GM21367 (cell line): ENCODE results near the gene DNAJC15.

ENCODE experiments used
- ATAC-seq: cut with Tn5 transposase; IDR thresholded peaks from one replicate; pipeline ENCODE4 v1.9.1; 2021; ENCODE audit not compliant: unreplicated experiment

DNAJC15 gene

DNA sequence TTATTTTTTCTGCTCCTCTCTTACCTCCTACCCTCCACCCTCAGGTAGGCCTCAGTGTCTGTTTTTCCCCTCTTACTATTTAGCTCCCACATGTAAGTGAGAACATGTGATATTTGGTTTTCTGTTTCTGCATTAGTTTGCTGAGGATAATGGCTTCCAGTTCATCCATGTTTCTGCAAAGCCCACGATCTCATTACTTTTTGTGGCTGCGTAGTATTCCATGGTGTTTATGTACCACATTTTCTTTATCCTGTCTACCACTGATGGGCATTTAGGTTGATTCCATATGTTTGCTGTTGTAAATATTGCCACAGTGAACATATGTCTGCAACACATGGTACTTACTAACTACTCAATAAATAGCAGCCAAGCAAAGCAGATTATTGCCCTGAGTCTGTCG lies 56.8 kb downstream of the DNAJC15 start:
- ATAC-seq = no peak

DNA sequence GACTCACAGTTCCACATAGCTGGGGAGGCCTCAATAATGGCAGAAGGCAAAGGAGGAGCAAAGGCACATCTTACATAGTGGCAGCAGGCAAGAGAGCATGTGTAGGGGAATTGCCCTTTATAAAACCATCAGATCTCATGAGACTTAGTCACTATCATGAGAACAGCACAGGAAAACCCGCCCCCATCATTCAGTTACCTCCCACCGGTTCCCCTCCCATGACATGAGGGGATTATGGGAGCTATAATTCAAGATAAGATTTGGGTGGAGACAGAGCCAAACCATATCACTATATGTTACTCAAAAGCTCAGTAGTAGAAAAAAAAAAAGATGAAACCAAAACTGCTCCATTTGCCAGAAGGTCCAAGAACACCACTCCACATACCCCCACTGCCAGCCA lies 58.5 kb downstream of the DNAJC15 start:
- no peak for ATAC-seq

DNA sequence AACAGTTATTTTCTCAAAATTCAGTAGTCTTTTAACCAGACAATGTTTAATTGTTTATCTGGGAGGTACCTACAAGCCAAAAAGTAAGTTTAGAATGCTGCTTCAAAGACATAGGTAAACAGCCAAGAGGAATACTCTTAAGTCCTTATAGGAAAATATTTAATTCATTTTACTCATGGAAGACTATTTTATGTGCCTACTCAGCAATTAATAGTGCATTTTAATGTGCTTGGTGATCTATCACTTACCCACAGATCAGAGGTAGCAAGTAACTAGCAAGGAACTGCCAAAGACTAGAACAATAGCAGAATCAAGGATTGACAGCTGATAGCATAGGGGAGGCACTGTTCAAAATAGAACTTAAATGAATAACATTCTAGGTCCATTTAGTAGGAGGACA lies 60.4 kb downstream of the DNAJC15 start:
- no peak for ATAC-seq

DNA sequence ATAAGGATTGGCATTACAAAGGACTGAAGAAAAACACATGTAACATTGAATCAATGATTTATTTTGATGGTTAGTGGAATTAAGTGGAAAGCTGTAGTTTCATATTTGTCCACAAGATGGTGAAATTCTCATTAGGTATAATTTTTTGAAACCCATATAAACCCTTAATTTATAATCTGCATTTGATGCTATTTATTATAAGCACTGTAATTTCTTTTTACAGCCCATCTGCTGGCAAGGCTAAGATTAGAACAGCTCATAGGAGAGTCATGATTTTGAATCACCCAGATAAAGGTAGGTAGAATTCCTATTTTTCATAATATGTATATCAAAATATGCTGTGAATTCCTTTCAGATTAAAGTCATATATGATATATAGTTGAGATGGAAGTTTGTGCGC lies 62.2 kb downstream of the DNAJC15 start:
- no peak for ATAC-seq

DNA sequence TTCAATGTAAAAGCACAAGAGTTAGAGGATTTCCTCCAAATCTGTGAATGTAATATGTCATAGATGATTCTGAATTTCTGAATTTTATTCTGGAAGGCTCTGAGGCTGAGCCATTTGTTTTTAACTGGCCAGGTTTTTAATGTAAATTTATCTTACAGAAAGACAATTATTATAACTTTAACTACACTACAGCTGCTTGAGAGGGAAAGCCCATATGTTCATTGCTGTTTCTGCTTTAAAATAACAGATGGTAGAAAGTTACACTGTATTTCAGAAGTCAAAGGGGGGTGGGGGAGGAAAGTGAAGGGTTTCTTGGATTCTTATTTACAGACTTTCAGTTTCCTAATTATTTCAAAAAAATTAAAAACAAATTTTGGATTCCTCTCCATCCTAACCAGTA lies 62.8 kb downstream of the DNAJC15 start:
- no peak for ATAC-seq

DNA sequence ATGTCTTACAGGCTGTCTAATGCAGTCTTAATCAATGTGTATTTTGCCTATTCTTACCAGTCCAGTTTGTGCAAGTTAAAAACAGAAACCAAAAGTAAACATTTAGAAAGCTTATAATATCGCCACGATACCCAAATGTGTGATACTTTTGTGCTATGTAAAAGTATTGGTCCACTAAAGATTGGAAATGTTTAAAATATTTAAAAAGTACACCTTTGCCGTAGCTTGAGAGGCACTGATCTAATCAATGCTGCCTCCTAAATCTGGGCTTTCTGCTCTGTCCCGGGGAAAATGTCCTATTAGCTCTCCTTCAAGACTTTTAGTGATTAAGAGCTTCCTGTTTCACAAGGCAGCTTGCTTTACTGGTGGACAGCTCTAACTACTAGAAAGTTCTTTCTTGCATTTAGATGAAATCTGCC lies 64.7 kb downstream of the DNAJC15 start:
- no peak for ATAC-seq

DNA sequence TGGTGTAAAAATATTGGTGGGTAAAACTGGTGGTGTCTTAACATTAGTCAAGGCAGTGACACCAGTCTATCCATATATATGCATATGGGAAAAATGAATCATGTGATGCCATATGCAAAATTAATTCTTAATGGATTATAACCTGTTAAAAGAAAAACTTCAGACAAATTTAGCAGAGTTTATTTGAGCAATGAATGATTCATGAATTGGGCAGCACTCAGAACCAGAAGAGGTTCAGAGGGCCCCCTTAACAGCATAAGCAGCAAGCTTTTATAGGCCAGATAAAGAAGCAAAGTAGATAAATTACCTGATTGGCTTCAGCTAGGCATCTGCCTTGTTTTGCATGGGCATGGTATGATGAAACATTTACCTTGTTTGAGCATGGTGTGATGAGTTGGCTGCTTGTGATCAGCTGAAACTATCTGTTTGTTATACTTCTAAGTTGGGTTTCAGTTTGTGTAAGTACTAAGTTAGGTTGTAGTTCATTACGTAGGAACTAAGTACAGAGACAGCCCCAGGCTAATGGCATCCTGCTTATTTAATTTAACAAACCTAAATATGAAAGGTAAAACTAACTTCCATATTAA lies 66.6 kb downstream of the DNAJC15 start:
- no peak for ATAC-seq

DNA sequence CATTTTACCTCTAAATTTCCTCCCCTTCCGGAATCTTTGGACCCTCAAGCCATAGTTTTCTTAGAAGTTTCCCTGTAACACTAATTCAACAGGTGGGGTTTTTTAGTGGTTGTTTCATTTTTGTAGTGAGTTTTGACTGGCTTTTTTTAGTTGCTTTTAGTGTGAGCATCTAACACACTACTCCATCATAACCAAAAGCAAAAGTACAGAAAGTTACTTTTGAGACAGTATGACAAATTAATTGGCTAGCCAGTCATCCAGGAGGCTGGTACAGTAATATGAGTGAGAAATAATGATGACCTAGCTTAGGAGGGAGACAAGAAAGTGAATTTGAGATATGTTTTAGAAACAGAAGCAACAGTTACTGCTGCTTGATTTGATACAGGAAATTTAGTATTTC lies 71.5 kb downstream of the DNAJC15 start:
- no peak for ATAC-seq

DNA sequence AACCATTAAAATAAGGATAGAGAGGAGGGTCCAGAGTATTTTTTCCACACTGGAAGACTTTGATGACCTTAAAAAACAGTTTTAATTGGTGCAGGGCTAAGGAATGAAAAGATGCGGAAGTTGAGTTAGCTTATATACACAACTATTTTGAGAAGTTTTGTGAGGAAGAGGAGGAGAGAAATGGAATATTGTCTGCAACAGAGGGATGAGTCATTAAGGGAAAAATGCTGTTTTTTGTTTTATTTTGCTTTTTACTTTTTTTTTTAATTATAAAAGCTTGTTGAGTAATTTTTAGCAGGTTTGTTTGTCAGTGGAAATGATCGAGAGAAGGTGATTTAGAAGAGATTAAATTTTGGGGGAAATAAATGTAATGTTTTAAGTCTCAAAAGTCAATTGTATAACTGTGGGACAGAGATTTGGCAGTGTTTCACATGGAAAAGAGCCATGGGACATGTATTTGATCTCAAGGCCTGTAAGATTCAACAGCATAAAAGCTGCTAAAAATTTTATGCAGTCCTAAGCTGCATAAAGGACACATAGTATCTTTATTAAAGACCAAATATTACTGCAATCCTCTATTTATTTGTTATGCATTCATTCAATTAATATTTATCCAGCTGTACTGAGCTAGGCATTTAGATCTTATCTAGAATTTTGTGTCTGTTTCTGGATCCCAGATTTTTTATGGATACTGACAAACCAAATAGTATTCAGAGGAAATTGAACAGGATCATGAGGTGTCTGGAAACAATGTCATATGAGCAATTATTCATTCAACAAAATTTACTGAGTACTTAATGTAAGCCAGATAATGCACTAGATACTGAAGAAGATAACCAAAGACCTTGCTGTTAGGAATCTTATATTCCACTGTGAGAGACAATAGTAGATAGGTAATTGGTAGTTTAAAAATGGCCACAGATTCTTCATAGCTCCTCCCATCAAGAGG lies 72.7 kb downstream of the DNAJC15 start:
- no peak for ATAC-seq

DNA sequence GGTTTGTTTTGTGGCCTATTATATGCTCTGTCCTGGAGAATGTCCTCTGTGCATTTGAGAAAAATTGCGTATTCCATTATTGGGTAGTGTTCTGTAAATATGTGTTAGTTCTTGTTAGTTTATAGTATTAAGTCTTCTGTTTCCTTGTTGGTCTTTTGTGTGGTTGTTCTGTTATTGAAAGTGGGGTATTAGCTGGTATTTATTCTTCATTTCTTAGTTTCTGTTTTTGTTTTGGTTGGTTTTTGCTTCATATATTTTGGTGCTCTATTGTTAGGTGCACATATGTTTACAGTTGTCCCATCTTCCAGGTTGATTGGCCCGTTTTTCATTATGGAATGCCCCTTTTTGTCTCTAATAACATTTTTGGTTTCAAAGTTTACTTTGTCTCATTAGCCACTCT lies 77.3 kb downstream of the DNAJC15 start:
- no peak for ATAC-seq

DNA sequence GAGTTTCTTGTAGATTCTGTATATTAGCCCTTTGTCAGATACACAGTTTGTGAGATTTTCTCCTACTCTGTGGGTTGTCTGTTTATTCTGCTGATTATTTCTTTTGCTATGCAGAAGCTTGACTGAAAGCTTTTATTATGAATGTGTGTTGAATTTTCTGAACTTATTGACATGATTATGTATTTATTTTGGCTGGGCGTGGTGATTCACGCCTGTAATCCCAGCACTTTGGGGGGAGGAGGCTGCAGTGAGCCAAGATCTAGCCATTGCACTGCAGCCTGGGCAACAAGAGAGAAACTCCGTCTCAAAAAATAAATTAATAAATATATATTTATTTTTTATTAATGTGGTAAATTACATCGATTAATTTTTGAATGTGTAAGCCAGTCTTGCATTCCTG lies 78.9 kb downstream of the DNAJC15 start:
- no peak for ATAC-seq

DNA sequence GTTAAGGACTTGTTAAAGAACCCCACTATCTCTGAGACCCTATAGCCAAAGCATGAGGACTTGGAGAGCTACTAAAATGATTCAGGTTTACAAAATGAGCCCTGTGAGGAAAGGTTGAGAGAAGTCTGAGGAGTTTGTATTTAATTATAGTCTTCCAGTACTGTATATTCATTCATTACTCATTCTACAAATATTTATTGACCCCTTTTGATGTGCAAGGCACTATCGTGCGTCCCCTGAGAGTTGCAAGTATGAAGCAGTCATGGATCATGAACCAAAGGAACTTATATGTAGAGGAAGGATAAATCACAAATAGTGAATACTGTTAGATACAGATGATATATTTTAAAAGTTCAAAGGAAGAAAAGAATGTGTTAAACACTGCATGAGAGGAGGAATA lies 84.4 kb downstream of the DNAJC15 start:
- ATAC-seq = no peak

DNA sequence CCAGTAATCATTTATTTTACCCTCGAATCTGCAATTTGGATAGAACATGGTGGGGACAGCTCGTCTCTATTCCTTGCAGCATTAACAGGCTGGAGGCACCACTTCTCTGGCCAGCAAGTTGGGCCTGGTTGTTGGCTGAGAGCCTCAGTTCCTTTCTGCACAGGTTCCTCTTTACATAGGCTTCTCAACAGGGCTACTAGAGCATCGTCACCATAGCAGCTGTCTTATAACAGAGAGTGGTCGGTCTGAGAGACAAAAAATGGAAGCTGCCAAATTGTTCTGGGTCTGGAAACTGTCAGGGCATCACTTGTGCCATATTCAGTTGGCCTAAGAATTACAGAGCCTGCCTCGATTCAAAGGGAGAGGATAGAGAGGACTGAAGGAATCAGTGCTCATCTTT lies 86.7 kb downstream of the DNAJC15 start:
- ATAC-seq = no peak

DNA sequence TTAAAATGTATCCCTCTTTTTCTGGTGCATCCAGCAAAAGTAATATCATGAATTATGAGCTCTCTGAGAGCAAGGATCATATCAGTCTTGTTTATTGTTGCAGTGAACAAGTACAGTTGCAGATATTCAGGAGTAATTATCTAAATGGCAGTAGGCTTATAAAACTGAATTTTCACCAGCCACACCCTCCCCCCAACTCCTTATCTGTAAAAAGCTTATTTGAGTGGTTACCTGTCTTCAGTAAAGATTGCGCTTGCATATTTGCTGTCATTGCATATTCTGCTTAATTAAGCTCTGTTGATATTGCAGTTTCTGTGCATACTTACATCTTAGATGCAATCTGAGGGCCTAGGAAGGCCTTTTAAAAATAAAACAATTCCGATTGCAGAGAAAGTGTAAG lies 87.3 kb downstream of the DNAJC15 start:
- no peak for ATAC-seq

DNA sequence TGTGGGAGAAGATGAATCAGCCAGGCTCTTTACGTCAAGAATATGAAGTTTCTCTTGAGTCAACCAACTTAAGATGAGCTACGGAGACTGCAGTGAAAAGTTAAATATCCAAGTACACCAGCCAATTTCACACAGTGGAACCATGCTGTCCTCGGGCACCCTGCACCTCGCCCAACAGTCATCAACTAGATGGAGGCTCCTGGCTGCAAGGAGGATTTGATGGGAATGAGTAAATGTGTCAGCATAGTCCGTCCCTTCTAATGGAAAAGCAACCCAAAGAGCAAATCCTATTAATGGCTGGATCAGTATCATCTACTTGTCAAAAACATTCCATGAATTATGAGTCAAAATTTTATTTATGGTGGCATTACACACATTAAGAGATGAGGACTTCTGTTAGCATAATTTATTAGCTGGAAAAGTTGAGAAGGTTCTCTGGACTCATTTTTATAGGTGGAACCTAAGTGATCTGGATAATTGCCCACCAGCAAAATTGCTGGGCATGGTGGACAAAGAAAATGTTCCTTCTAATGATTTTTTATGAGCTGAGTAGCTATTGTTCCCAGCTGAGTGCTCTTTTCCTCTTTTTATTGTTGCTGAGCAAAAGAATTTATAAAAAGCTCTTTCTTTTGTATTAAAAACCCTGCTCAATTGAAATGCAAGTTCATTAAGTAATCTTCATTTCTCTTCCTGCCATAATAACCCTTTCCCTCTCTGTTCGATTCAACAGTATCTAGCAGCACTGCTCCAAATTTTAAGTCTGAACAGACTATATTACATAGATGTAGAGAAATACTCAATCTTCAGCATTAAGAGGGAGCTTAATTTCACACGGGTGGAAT lies 88.4 kb downstream of the DNAJC15 start:
- ATAC-seq = no peak

DNA sequence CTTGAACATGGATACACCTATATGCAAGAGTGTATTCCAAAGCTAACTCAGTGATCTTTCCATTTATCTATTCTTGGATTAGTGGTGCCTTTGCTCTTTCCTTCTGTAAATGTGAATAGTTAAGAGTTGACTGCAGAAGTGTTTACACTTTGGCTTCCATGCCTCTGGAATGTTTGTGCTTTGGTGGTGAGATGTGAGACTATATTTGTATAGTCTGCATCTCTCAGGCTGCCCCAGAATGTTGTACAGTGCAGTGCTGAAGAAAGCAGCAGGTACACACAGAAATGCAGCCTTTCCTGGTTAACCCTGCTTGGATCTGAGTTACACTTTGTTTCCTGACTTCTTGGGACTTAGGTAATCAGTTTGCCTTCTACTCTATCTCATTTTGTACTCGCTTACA lies 90.2 kb downstream of the DNAJC15 start:
- no peak for ATAC-seq

DNA sequence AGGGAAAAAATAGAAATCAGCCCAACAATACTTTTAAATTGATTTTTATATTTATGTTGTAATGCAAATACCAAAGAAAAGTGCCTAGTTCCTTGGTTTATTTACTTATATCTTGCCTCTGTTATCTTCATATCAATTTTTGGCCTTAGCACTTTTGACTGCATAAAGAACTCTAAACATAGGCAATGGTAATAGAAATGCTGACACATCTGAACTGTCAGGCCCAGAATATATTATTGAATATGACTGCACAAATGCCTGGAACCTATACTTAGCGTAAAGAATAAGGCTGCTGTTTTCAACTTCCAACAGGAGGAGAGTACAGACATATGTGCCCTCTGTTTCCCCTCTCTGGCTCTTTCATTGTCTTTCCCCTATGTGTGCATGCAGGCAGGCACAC lies 91.1 kb downstream of the DNAJC15 start:
- ATAC-seq = no peak

DNA sequence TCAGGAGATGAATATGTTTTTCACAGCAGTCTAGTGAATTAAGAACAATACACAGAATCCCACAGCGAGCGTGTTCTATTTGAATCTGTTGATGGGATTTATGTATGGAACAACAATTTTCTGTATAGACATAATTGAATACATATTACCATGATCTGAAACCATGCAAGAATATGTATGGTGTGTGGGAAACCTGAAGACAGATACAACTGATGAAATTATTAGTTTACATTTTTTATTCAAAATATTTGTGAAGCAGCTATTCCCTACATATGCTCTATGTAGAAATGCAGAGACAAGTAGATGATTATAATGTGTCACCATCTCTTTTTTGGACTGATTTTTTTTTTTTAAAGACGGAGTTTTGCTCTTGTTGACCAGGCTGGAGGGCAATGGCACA lies 91.8 kb downstream of the DNAJC15 start:
- ATAC-seq = no peak

DNA sequence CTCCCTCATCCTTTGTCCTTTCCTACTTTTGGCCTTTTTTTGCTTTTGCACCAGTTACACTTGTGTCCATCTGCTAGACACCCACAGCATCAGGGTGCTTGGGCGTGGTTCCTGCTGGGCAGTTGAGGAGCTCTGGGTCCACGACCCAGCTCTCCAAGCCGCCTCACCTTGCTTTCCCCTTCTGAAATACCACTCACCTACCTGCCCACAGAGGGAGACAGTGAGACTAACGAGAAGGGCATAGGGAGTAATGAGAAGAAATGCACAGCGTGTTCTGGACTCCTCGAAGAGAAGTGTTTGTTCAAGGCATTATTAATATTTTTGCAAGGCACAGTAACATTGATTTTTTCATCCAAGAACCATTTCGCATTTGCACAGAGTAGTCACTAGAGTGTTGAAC lies 92.9 kb downstream of the DNAJC15 start:
- no peak for ATAC-seq

DNA sequence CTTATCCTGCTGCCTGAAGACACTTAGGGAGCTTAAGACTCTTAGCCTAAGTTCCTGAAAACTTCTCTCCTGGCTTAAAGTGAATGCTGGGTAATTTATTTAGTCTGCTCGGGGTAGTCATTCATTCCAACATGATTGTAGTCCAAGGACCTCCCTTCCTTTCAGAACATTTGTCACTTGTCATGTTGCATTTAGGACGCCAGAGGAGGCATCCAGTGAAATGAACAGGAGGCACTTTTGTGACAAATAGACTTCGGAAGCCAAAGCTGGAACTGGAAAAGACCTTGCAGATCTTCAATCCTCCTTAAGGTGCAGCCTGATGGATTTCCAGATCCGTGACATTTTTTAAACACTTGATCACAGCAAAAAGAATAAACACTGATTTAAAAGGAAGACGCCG lies 95.1 kb downstream of the DNAJC15 start:
- no peak for ATAC-seq

DNA sequence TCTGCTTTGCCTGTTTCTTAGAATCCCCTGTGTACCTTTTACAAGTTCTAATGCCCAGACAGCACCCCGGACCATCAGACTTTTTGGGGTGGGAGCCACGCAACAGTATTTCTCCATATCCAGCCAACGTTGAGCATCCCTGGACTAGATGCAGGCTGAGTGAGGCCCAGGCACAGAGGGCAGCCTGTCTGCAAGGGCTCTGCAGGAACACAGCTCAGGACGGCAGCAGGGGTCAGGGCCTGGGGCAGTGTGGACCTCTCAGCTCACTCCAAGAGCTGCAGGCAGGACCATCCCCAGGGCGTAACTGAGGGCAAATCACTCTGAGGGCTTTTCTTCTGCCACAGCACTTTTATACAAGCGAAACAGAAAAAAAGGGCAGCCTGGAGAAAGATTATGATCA lies 95.8 kb downstream of the DNAJC15 start:
- no peak for ATAC-seq

DNA sequence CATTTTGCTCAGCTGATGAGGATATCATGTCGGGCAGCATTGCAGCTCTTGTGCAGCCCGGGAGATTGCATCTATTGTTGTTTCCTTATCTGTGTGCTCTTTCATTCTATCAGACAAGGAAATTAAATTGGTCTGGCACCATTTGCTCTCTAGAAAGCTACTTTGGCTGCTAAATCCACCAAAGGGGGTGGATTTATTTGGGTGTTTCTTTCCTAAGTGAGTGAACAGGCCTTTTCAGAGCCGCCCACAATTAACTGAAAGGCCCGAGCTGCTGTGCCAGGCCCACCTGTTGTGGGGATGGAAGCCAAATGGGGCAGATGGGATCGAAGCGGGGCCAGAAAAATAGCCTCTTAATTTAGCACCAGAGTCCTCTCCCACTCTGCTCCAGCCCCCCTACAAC lies 99.4 kb downstream of the DNAJC15 start:
- no peak for ATAC-seq
